Measurements from ENCODE around the gene MAD1L1.
"Not testable (repeated sequence)": the region's sequence is repeated elsewhere in the genome, so short reads cannot be mapped to it uniquely, and the experiment has no call there.

Gene MAD1L1

DNA sequence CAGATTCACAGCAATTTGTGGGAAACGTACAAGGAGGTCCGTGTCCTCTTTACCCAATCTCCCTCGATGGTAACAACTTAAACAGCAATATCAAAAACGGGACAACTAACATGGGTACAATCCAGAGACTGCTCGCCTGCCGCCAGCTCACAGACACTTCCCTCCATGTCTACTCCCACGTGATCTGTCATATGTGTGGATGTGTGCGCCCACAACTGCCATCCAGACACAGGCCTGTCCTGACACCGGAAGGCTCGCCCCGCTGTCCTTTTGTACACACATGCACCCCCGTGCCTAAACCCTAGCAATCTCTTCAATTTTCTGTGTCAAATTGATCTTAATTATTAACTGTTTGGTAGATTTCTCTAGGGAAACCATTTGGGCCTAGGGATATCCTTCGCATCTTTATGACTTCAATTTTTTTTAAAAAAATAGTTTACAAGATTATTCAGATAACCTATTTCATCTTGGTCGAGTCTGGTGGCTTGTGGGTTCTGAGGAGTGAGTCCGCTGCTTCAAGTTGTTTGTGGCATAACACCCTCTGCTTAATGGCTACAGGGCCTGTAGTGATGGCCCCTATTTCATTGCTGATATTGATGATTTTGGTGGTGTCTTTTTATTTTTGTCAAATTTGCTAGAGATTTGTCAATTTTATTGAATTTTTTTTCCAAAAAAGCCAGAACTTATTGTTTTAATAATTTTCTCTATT is 260.6 kb downstream of the MAD1L1 start:
- DNase-seq (ENCODE audit: low read depth in 2 of 2): no peak

DNA sequence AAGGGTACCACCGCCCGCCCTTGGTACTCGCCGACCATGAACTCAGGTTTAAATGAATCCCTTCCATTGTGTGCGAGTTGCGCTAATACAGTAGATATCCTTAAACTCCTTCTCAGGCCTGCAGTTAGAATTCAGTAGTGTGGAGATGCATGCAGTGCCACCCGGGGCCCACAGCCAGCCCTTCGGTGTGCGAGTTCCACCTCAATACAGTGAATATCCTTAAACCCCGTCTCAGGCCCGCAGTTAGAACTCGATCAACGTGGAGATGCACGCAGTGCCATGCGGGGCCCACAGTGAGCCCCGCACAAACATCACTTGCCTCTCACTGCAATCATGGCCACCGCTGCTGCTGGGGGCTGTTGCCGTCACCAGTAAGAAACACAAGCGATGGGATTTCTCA is 261.9 kb downstream of the MAD1L1 start:
- DNase-seq (ENCODE audit: low read depth in 2 of 2): no peak

DNA sequence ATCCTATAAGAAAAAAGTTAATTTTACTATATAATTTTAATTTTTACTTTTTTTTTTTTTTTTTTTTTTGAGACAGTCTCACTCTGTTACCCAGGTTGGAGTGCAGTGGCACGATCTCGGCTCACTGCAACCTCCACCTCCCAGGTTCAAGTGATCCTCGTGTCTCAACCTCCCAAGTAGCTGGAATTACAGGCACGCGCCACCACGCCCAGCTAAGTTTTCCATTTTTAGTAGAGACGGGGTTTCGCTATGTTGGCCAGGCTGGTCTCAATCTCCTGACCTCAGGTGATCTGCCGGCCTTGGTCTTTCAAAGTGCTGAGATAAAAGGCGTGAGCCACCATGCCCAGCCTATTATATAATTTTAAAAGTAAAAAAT is 262.5 kb downstream of the MAD1L1 start:
- not testable (repeated sequence) for DNase-seq (ENCODE audit: low read depth in 2 of 2)

DNA sequence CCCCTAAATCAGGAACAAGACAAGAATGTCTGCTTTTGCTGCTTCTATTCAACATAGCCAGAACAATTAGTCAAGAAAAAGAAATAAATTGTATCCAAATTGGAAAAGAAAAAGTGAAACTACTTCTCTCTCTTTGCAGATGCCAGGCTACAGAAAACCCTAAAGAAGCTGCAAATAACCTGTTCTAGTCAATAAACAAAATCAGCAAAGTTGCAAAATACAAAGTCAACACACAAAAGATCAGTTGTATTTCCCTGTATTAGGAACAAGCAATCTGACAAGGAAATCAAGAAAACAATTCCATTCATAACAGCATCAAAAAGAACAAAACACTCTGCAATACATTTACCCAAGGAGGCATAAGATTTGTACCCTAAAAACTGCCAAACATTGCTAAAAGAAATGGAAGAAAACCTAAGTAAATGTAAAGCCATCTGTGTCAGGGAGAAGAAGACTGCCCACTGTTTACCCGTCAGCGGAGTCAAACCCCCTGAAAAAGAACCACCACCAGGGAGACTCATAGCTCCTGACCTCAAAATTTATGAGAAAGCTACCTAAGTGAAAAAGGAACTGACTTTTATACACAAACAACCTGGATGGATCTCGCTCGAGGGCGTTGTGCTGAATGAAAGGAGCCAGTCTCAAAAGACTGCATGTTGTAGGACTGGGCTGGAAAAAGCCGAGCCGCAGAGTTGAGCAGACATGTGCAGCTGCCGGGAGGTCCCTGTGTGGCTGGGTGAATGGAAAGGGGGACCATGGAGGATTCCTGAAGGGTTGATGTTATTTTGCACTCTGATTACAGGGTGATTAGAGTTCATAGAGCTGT is 263.1 kb downstream of the MAD1L1 start:
- DNase-seq (ENCODE audit: low read depth in 2 of 2): no peak

DNA sequence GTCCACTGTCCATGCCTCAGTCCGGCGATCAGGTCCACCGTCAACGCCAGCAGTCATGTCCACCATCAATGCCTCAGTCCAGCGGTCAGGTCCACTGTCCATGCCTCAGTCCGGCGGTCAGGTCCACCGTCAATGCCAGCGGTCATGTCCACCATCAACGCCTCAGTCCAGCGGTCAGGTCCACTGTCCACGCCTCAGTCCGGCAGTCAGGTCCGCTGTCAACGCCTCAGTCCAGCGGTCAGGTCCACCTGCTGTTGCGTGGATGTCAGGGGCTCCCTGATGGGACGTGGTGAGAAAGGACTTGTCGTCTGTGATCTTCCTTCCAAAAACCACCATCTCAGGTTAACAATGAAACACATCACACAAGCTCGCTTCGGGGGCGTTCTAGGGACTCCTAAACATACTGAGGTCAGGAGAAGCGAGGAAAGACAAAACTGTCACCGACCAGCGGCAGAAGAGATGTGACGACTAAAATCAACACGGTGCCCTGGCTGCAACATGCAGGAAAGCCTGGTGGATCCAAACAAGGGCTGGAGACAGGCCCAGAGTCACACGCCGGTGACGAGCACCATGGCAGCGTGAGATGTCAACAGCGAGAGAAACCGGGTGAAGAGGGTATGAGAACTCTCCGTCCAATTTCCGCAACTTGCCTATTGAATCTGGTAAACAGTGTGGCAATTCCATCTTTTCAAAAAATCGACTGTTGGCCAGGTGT is 264.2 kb downstream of the MAD1L1 start:
- no peak for DNase-seq (ENCODE audit: low read depth in 2 of 2)

DNA sequence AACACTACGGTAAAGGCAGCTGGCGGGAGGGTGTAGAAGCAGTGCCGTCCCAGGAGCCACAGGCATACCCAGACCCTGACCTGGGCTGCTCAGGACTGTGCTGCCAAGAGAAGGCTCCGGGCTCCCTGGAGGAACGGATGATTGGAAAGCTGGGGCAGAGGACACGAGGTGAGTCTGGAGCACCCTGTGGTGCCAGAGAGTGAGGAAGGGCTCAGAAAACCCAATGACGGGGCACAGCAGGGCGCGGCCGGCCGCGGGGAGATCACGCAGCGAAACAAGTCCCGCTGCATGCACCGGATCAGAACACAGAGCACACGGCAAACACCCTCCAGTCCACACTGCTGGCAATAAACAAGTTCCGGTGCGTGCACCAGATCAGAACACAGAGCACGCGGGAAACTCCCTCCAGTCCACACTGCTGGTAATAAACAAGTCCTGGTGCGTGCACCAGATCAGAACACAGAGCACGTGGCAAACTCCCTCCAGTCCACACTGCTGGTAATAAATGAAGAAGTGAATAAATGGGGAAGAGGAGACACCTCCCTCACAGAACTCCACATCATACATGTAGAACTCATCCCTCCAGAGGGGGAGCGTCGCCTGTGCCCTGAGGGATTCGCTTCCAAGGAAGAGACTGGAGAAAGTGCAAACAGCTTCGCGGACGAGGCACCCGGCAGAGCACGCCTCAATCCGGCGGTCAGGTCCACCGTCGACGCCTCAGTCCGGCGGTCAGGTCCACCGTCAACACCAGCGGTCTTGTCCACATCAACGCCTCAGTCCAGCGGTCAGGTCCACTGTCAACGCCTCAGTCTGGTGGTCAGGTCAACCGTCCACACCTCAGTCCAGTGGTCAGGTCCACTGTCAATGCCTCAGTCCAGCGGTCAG is 265.0 kb downstream of the MAD1L1 start:
- DNase-seq (ENCODE audit: low read depth in 2 of 2): no peak

DNA sequence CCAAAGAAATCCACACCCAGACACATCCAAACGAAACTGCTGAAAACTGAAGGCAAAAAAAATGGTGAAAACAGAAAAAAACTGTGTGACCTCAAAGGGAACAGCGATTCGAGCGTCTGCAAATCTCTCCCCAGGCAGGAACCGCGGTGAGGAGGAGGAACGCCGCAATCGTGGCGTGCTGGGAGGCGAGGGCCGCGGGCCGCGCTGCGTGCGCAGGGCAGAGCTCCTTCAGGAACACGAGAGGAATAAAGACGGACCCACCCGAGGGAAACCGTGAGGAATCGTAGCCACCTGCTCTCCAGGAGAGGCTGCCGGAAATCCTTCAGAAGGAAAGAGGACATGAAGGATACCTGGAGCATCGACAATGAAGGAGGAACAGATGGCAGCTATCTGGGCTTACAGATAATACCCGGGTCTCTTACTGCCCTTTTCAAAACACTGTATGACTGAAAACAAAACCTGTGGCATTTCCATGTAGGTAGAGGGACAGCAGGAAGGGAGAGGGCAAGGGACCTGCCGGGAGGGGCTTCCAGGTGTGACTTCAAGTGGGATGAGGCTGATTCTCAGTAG is 266.0 kb downstream of the MAD1L1 start:
- DNase-seq (ENCODE audit: low read depth in 2 of 2): no peak

DNA sequence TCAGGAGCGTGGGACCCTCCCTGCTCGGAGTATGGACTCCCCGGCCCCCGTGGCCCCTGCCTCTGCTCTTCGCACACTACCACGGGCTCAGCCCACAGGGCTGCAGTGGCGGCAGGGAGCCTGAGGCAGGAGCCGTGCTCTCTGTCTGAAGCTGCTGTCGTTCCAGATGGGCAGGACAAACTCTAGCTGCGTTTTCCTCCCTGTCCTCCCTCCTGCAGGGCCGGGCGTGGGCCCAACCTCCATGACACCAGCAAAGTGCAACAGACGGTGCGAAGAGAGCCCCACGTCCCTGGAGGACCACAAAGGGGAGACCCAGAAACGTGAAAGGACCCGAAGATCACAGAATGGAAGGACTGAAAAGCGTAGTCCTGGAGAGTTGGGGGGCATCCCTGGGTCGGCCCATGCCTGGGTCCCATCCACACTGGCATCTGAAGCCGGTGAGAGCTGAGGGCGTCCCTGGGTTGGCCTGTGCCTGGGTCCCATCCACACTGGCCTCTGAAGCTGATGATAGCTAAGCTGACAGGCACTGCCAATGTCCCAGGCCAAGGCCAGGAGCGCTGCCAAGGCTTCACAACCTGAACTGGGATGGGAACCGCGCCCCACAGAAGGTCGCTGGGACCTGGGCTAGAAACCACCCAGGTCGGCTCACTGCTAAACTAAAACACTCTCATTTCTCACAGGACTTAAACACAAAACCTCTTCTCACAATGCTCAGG is 267.0 kb downstream of the MAD1L1 start:
- no peak for DNase-seq (ENCODE audit: low read depth in 2 of 2)

DNA sequence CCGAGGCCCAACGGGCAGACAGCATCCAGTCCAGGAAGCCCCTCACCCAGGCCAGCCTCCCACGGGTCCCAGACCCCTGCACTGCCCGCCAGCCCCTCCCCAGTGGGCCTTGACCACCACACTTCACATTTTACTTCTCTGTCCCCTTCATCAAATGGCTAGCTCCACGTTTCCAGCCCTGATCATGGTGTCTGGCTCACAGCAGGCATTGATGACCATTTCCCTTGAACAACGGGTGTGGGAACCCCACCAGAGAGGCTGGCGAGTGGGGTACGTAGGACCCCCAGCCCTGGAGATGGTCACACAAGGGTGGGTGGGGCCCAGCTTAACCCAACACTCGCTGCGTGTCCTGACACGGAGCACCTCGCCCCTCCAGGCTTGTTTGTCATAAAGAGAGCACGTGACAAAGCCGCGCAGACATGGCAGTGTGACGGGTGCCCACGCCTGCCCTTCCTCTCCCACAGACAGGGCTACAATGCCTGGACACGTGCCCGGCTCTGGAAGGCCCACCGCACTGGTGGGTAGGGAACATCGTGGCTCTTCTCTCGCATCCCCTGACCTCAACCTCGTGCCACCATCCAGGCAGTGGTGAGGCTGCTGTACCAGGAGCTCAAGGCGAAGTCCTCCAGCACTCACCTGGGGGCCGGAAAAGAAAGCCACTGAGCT is 267.7 kb downstream of the MAD1L1 start:
- no peak for DNase-seq (ENCODE audit: low read depth in 2 of 2)

DNA sequence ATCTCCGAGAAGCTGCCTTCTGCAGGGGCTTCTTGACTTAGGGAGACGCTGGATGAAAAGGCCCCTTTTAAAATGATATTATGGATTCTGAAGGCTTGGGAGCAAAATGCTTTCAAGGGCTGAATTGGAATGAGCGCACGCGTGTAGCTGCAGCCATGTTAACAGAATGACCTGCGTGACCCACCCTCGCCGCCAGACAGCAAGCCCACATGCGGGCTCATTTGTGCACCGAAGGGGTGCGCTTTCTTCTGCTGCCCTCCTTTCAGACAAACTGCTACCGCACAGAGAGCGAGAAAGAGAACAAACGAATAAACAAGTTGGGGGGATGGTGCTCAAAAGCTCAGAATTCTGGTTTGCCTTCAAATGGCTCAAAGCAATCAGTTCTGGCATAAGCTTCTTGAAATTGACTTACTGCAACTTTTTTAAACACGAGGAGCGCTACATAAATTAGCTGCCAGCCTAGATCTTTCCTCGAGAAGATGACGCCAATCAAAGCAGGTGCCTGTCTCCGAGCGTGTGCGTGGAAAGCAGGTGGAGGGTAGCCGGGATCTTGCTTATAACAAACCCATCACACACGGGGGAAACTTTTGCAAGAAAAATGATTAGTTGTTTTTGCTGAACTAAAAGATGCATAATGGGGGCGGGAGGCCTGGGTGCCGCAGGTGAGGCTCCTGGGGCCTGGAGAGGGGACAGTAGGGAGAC is 268.4 kb downstream of the MAD1L1 start:
- no peak for DNase-seq (ENCODE audit: low read depth in 2 of 2)

DNA sequence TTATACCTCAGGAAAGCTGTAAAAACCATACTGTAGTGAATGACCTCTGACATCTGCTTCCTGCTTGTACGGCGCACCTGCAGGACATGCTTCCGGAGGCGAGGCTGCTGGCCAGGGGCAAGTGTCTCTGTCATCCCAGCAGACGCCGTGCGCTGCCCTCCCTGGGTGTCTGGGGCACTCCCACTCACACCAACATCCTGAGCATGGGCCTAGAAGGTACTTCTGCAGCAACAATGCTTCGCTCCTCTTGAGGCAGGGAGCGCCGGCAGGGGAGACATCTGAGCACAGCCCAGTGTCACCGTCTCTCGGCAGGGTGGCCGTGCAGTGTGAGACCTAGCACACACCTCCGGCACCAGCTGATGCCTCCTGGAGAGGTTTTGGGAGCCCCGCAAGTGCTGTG is 269.2 kb downstream of the MAD1L1 start:
- no peak for DNase-seq (ENCODE audit: low read depth in 2 of 2)

DNA sequence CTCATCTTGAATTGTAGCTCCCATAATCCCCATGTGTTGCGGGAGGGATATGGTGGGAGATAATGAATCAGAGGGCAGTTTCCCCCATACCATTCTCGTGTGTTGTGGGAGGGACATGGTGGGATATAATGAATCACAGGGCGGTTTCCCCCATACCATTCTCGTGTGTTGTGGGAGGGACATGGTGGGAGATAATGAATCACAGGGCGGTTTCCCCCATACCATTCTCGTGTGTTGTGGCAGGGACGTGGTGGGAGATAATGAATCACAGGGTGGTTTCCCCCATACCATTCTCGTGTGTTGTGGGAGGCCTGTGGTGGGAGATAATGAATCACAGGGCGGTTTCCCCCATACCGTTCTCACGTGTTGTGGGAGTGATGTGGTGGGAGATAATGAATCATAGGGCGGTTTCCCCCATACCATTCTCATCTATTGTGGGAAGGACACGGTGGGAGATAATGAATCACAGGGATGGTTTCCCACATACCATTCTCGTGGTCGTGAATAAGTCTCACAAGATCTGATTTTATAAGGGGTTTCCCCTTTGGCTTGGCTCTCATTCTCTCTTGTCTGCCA is 271.0 kb downstream of the MAD1L1 start:
- peak; percentile 27 to 49 for DNase-seq (ENCODE audit: low read depth in 2 of 2)

DNA sequence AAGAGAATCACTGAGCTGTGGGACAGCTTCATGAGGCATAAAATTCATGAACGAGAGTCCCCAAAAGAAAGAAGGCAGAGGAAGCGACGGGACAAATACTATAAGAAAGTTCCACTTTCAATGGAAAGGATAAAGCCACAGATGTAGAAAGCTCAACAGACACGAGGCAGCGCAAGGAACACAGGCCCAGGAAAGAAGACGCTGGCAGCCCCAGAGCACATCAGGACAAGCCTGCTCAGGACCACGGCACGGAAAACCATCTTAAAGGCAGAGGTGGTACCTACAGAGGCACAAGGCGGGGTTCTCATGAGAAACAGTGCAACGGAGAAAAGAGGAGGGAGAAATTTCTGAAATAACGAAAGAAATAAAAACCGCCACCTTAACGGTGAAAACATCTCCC is 273.4 kb downstream of the MAD1L1 start:
- DNase-seq (ENCODE audit: low read depth in 2 of 2): no peak

DNA sequence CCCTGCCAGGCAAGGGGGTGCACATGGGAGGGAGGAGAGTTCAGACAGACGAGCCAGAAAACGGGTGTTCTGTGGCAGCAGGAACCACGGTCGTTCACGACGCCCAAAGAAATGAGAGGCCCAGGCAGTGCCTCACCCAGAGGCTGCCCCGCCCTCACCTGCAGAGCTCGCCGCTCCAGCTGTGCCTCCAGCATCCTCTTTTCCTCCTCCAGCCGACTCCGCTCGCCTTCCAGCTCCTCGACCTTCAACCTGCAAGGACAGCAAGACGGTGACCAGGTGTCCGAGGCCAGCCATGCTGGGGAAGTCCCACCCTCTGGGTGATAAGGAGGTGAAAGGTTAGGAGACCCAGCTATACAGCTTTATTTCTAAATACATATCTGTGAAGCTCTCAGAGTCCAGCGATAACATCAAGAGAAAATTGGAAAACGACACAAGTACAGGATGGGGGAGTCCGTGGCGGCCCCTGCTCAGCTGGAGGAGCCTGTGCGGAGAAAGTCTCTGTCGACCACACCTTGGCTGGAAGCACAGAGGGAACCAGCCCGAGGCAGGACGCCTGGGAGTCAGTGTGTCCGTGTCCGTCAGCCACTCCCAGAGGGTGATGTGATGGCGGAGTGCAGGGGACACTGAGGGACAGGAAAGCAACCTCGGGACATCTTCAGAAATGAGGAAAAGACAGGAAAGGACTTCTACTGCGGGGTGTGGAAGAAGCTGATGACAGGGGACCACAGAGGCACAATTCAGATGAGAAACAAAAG is 275.1 kb downstream of the MAD1L1 start:
- no peak for DNase-seq (ENCODE audit: low read depth in 2 of 2)

DNA sequence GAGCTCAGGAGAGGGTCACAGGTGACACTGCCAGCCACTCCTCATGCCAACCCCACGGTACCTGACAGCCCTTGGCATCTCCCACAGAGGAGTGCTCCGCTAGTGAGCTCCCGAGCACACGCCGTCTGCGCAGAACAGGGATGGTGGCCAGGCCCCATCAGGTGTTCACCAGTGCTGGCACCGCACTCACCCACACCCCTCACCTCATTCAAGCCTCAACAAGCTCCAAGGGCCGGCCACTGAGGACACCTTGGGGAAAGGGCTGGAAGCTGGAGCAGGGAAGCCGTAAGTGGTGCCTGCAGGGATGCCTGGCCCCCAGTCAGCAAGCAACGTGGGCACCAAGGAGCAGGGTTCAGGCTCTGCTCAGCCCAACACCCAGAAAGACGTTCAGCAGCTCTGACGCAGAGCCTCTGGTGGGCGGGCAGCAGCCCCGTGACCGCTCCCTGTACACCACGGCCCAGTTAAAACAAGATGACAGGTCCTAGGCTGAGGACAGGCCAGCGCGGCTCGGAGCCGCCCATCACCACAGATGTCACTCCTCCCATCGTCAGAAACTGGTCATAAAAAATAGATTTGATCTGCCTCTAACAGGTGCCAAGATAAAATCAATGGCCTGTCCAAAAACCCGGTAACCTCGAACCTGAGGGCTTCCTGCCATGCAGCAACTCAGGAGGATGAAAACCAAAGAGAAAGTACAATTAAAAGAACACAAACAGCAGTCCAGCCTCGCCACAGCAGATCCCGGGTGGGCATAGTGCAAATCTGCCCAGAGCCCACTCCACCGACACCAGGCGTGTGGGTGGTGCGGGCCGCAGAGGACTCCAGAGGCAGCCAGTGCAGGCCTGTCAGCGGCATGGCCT is 275.9 kb downstream of the MAD1L1 start:
- no peak for DNase-seq (ENCODE audit: low read depth in 2 of 2)

DNA sequence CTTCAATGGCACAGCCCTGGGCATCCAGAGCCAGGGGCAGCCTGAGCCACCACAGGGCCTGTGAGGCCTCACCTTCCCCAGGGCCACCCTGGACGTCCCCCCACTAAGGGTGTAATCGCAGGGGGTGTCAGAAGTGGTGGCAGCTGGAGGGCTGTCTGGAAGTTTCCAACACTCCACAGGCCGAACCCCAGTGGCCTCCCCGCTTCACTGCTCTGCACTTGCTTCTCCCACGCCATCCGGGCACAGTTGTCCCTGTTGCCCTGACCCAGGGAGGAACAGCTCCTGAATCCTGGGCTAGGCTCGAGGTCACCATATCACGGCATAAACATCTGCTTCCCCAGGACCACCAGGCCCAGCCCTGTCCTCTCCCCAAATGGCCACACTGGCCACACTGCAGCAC is 276.6 kb downstream of the MAD1L1 start:
- no peak for DNase-seq (ENCODE audit: low read depth in 2 of 2)

DNA sequence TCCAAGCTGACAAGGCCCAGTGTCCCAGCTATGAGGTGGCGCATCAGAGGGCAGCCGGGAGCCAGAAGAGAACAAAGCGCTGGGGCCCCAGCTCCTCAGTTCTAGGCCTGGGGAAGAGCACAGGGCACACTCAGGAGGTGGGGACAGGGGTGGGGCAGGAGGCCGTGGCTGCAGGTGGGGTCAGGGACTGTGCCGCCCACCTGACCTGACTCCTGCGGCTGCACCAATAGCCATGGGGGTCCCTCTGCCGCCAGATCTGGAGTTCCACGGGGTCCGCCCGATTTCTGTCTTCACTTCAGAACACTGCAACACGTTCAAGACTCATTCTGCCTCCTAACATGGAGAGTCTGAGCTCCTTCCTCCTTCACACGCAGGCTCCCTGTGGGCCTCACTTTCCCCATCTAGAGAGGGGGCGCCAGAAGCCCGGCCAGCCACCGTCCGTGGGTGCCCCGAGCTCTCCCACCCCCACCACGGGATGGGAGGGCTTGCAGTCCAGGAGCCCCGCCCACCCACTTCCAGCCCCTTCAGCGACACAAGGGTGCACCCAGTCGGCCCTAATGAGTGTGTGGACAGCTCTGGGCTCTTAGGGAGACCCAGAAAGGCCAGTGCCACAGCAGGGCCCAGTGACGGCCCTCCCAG is 278.3 kb downstream of the MAD1L1 start:
- DNase-seq (ENCODE audit: low read depth in 2 of 2): no peak
